Uterus (tissue), 4 donors: Measurements from ENCODE around the gene ARHGDIB. TPM values are rescaled to one million over a fixed set of nuclear protein-coding genes. Genes with fewer than 3 reads are reported as not detected.
A peak's percentile ranks its signal among the peaks of the same experiment; 100 is the strongest.

Experiments
- DNase-seq, 2 donors: peaks; one replicate each; pipeline ENCODE4 v3.0.0-alpha.2; 2019 to 2020
- H3K27ac ChIP-seq, 2 donors: fragments of 200-600 bp; sonication (generic); 1 replicate in 1 of 2; 2 replicates in 1 of 2; pipeline ENCODE4 v1.5.1; 2016 to 2018
- H3K27me3 ChIP-seq, 2 donors: fragments of 200-600 bp; sonication (generic); one replicate each; pipeline ENCODE4 v1.5.1; 2018 to 2019; ENCODE audit warnings: control low read depth in 1 of 2
- H3K36me3 ChIP-seq, 2 donors: fragments of 200-600 bp; sonication (generic); one replicate each; pipeline ENCODE4 v1.5.1; 2019; ENCODE audit warnings: control low read depth in 1 of 2
- H3K4me1 ChIP-seq, 2 donors: fragments of 200-600 bp; sonication (generic); one replicate each; pipeline ENCODE4 v1.5.1; 2018 to 2019; ENCODE audit warnings: control low read depth in 1 of 2
- H3K4me3 ChIP-seq, 2 donors: fragments of 200-600 bp; sonication (generic); 1 replicate in 1 of 2; 2 replicates in 1 of 2; pipeline ENCODE4 v1.5.1; 2018 to 2019; ENCODE audit warnings: mild to moderate bottlenecking in 1 of 2
- H3K9me3 ChIP-seq, 2 donors: fragments of 200-600 bp; sonication (generic); one replicate each; pipeline ENCODE4 v1.5.1; 2019; ENCODE audit warnings: control low read depth in 1 of 2
- CTCF ChIP-seq, 4 experiments: fragments of 200-600 bp in 2 of 4; fragments of 450-650 bp in 2 of 4; sonication (generic) in 2 of 4; IDR thresholded peaks; one replicate each; pipeline ENCODE4 v1.5.1; 2016 to 2019; ENCODE audit warnings: antibody characterized with exemption in 4 of 4, mild to moderate bottlenecking in 2 of 4, moderate library complexity in 1 of 4
- POLR2A ChIP-seq, 2 donors: fragments of 450-650 bp; IDR thresholded peaks; one replicate each; pipeline ENCODE4 v1.6.1; 2016; ENCODE audit warnings: antibody characterized with exemption in 2 of 2, mild to moderate bottlenecking in 1 of 2, moderate library complexity in 1 of 2
- intact Hi-C: fragments of 100-400 bp; cut with DNase I; formaldehyde crosslinking; loops from one replicate; pipeline ENCODE4 v1.15.1; 2023; ENCODE audit warnings: low total_unique reads
- total RNA-seq, 4 donors: library from RNA; depleted of rRNA in 3 of 4; stranded (reverse); fragments of >200 nt in 3 of 4; gene quantifications; one replicate each; pipeline versions ENCODE4 v1.1.0 to v1.2.4, GENCODE V29; 2014 to 2023
- donor health status: DM: yes; HTN: yes; CAD: no.

ARHGDIB gene
- total RNA-seq, 4 donors from 2014 or later, result 28.4 to 175 (median 59.9) TPM

GRCh38 chr12:14968478-14968877 is 7.1 kb upstream of the ARHGDIB start:
- no peaks in the 10 kb centered on the region for H3K4me1 ChIP-seq
- no peak overlapping the region for H3K4me3 ChIP-seq
- no peaks in the 10 kb centered on the region for H3K9me3 ChIP-seq
- no peaks in the 10 kb centered on the region for H3K27me3 ChIP-seq
- H3K27ac ChIP-seq, result no peak overlapping the region
- no peak for TF ChIP-seq POLR2A (IDR thresholded peaks at IDR 0.05)
- TF ChIP-seq CTCF (IDR thresholded peaks at IDR 0.05), result no peak
- no peaks in the 10 kb centered on the region for H3K36me3 ChIP-seq
- intact Hi-C loops, result no loop called here
- DNase-seq, result no peak

GRCh38 chr12:14965221-14965620 is 3.8 kb upstream of the ARHGDIB start:
- Histone ChIP-seq H3K4me3 (no peak overlapping the region), H3K27me3 (no peaks in the 10 kb centered on the region), H3K36me3 (no peaks in the 10 kb centered on the region), H3K9me3 (no peaks in the 10 kb centered on the region), H3K4me1 (no peaks in the 10 kb centered on the region), H3K27ac (no peak overlapping the region)
- TF ChIP-seq CTCF (IDR thresholded peaks at IDR 0.05), result no peak
- TF ChIP-seq POLR2A (IDR thresholded peaks at IDR 0.05), result no peak
- intact Hi-C loops, result no loop called here
- DNase-seq, result no peak

- intact Hi-C loops, result no loop called here
- Histone ChIP-seq H3K27ac (no peak overlapping the region), H3K36me3 (no peaks in the 10 kb centered on the region), H3K4me3 (no peak overlapping the region), H3K27me3 (no peaks in the 10 kb centered on the region), H3K9me3 (no peaks in the 10 kb centered on the region), H3K4me1 (no peaks in the 10 kb centered on the region)
- TF ChIP-seq POLR2A (IDR thresholded peaks at IDR 0.05), result no peak
- TF ChIP-seq CTCF (IDR thresholded peaks at IDR 0.05), result no peak
- DNase-seq, result no peak
Measured at GRCh38 chr12:14964406-14964805, 3.0 kb upstream of the ARHGDIB start.

- H3K4me3 ChIP-seq, result no peak overlapping the region
- no peaks in the 10 kb centered on the region for H3K9me3 ChIP-seq
- no peaks in the 10 kb centered on the region for H3K27me3 ChIP-seq
- H3K4me1 ChIP-seq, result no peaks in the 10 kb centered on the region
- peak overlapping the region in 1 of 2 donors; percentile 82 for H3K27ac ChIP-seq
- TF ChIP-seq POLR2A (IDR thresholded peaks at IDR 0.05), result no peak
- no peak for TF ChIP-seq CTCF (IDR thresholded peaks at IDR 0.05)
- no peak for DNase-seq
- intact Hi-C loops, result no loop called here
- no peaks in the 10 kb centered on the region for H3K36me3 ChIP-seq
Measured at GRCh38 chr12:14963520-14963919, 2.1 kb upstream of the ARHGDIB start.

GRCh38 chr12:14962797-14963196 is 1.4 kb upstream of the ARHGDIB start:
- intact Hi-C loops, result no loop called here
- no peaks in the 10 kb centered on the region for H3K27me3 ChIP-seq
- no peaks in the 10 kb centered on the region for H3K9me3 ChIP-seq
- peak overlapping the region; percentile 77 to 82 for H3K27ac ChIP-seq
- TF ChIP-seq CTCF (IDR thresholded peaks at IDR 0.05), result no peak
- TF ChIP-seq POLR2A (IDR thresholded peaks at IDR 0.05), result no peak
- H3K4me3 ChIP-seq, result no peak overlapping the region
- DNase-seq, result no peak
- H3K36me3 ChIP-seq, result no peaks in the 10 kb centered on the region
- H3K4me1 ChIP-seq, result no peaks in the 10 kb centered on the region
